Fibroblast of villous mesenchyme (primary cell): ENCODE measurements around the gene ELN. TPM values are rescaled to one million over a fixed set of nuclear protein-coding genes. Genes with fewer than 3 reads are reported as not detected.
A peak's percentile ranks its signal among the peaks of the same experiment; 100 is the strongest.

Experiments used
- DNase-seq: peaks from one replicate; pipeline ENCODE4 v3.0.0-alpha.2; 2010; ENCODE audit warnings: low read depth
- H3K4me3 ChIP-seq: 2 replicates; pipeline ENCODE4 v1.5.1; 2011; ENCODE audit warnings: low read depth, mild to moderate bottlenecking, low read length
- CTCF ChIP-seq: IDR thresholded peaks from 2 replicates; pipeline ENCODE4 v1.5.1; 2012; ENCODE audit warnings: low read depth, mild to moderate bottlenecking, low read length; ENCODE audit not compliant: insufficient read depth
- total RNA-seq: library from RNA; depleted of rRNA; stranded (reverse); fragments of >200 nt; gene quantifications from 2 replicates; pipeline ENCODE4 v1.2.3, GENCODE V29; 2012

ELN gene
- total RNA-seq, 1 donor, result under 0.01 TPM

- no peak overlapping the region for H3K4me3 ChIP-seq
- no peak for TF ChIP-seq CTCF
- DNase-seq, result no peak
Observed at GRCh38 chr7:74047804-74048380, 19.9 kb downstream of the ELN start.

GRCh38 chr7:74048999-74049599 lies 21.1 kb downstream of the ELN start:
- DNase-seq, result no peak
- no peak for TF ChIP-seq CTCF
- H3K4me3 ChIP-seq, result no peak overlapping the region

GRCh38 chr7:74049997-74050798 lies 22.2 kb downstream of the ELN start:
- no peak for TF ChIP-seq CTCF
- H3K4me3 ChIP-seq, result no peak overlapping the region
- DNase-seq, result no peak

GRCh38 chr7:74051193-74051592 lies 23.2 kb downstream of the ELN start:
- no peak for TF ChIP-seq CTCF
- no peak for DNase-seq
- H3K4me3 ChIP-seq, result no peak overlapping the region

GRCh38 chr7:74051629-74052410 lies 23.8 kb downstream of the ELN start:
- TF ChIP-seq CTCF, result peak; percentile 47

GRCh38 chr7:74052628-74053027 lies 24.7 kb downstream of the ELN start:
- no peak for DNase-seq
- TF ChIP-seq CTCF, result no peak
- no peak overlapping the region for H3K4me3 ChIP-seq

More at GRCh38 chr7:74051629-74052410, 23.8 kb downstream of the ELN start:
- H3K4me3 ChIP-seq, result no peak overlapping the region
- DNase-seq, result no peak
